Measurements from ENCODE around the gene SELENOK. TPM values are rescaled to one million over a fixed set of nuclear protein-coding genes. Genes with fewer than 3 reads are reported as not detected.

Gene SELENOK
- total RNA-seq, 1 experiment from 2014 or later, result 37.0 TPM

GRCh38 chr3:53890726-53891475 is 758 bp downstream of the SELENOK start:
- DNase-seq, result no peak
- H3K36me3 ChIP-seq, result no peaks in the 10 kb centered on the region; the same call in none of the 2 replicates
- no peaks in the 10 kb centered on the region for H3K27me3 ChIP-seq
- H3K9me3 ChIP-seq, result no peaks in the 10 kb centered on the region
- H3K4me3 ChIP-seq, result peak overlapping the region; percentile 90

- Histone ChIP-seq H3K27me3 (no peaks in the 10 kb centered on the region), H3K9me3 (no peaks in the 10 kb centered on the region), H3K36me3 (no peaks in the 10 kb centered on the region; the same call in none of the 2 replicates), H3K4me3 (no peak overlapping the region)
- DNase-seq, result no peak
Measured at GRCh38 chr3:53888232-53888631, 3.4 kb downstream of the SELENOK start.

GRCh38 chr3:53887446-53887845 is 4.2 kb downstream of the SELENOK start:
- H3K4me3 ChIP-seq, result no peak overlapping the region
- no peak for DNase-seq
- no peaks in the 10 kb centered on the region for H3K27me3 ChIP-seq

GRCh38 chr3:53885239-53885638 is 6.4 kb downstream of the SELENOK start:
- no peaks in the 10 kb centered on the region for H3K27me3 ChIP-seq
- no peak for DNase-seq
- H3K4me3 ChIP-seq, result no peak overlapping the region
- H3K9me3 ChIP-seq, result no peaks in the 10 kb centered on the region
- H3K36me3 ChIP-seq, result no peaks in the 10 kb centered on the region; the same call in none of the 2 replicates

More at GRCh38 chr3:53887446-53887845, 4.2 kb downstream of the SELENOK start:
- no peaks in the 10 kb centered on the region; the same call in none of the 2 replicates for H3K36me3 ChIP-seq
- H3K9me3 ChIP-seq, result no peaks in the 10 kb centered on the region

- Histone ChIP-seq H3K27me3 (no peaks in the 10 kb centered on the region), H3K36me3 (peaks cover 4% of the 10 kb centered on the region), H3K9me3 (no peaks in the 10 kb centered on the region), H3K4me3 (no peak overlapping the region)
- DNase-seq, result no peak
Measured at GRCh38 chr3:53884623-53885022, 7.0 kb downstream of the SELENOK start.

- DNase-seq, result no peak
- Histone ChIP-seq H3K9me3 (no peaks in the 10 kb centered on the region), H3K36me3 (peaks cover 13% of the 10 kb centered on the region), H3K4me3 (no peak overlapping the region), H3K27me3 (no peaks in the 10 kb centered on the region)
Measured at GRCh38 chr3:53883008-53883407, 8.7 kb downstream of the SELENOK start.

DNA sequence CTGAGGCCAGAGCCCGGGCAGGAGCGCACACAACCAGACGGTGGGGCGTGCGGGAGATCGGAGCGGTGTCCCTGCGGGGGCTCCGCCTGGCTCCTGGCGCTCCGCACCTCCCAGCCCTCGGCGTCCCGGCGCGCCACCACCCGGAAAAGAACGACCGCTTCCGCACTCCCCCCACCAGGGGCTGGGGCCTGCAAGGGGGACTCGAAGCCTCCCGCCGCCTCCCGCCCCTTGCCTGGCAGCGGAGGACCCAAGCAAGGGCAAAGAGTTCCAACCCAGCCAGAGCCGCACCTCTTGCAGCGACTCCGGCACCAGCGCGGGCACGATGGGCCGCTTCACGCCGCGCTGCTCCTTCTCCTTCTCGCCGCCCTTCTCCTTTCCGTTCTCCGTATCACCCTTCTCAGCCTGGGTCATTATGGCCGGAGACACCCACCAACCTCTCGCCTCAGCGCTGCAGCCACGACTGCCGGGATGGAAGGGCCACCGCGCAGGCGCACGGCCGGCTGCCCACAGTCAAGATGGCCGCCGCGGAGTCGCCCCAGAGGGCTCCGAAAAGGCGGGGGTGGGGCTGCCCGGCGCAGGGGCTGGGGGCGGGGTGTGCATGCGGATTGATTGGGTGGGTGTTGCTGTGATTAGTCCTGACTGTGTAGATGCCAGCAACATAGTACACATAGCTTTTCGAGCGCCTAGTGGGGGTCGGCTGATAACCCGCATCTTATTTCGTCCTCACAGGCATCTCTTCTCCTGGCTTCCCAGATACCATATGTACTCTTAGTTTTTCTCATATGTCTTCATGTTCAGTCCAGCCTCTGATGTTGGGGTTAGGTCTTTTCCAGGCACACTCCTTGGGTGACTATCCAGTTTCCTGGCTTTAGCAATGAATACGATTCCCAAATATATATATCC is 9.7 kb downstream of the SELENOK start, which contains the start of gene ACTR8:
Gene ACTR8, minus strand, starts transcription at position 462 of the 903 bp plus-strand sequence. Its CDS starts 51 bp downstream, at position 411.
- Histone ChIP-seq H3K27me3 (no peaks in the 10 kb centered on the region), H3K9me3 (no peaks in the 10 kb centered on the region), H3K4me3 (peak within 1 kb of the TSS; percentile 84), H3K36me3 (peaks cover 23% of the 10 kb centered on the region)
- DNase-seq, result peak; percentile 73

GRCh38 chr3:53880396-53881345 is 11.0 kb downstream of the SELENOK start:
- DNase-seq, result no peak
- H3K36me3 ChIP-seq, result peaks cover 25% of the 10 kb centered on the region
- no peaks in the 10 kb centered on the region for H3K27me3 ChIP-seq
- H3K4me3 ChIP-seq, result peak overlapping the region; percentile 84
- no peaks in the 10 kb centered on the region for H3K9me3 ChIP-seq

DNA sequence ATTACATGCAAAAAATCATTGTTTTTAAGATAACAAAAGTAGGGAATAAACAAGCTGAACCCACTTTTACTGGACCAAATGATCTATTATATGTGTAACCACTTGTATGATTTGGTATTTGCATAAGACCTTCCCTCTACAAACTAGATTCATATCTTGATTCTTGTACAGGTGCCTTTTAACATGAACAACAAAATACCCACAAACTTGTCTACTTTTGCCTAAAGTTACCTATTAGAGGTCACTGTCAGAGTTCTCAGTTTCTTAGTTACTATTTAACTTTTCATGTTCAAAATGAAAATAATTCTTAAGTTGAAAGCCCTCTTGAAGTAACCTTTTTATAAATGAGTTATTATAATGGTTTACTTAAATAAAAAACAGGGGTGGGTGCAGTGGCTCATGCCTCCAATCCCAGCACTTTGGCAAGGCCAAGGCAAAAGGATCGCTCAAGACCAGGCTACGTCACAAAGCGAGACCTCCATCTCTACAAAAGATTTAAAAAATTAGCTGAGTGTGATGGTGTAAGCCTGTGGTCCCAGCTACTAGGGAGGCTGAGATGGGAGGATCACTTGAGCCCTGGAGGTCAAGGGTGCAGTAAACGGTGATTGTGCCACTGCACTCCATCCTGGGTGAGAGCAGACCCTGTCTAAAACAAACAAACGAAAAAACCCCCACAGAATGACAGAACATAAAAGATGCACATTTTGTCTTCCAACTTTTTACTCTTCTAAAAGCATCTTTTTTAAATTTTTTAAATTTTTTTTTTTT is 25.7 kb downstream of the SELENOK start:
- H3K4me3 ChIP-seq, result no peak overlapping the region
- no peaks in the 10 kb centered on the region for H3K27me3 ChIP-seq
- no peaks in the 10 kb centered on the region for H3K36me3 ChIP-seq
- H3K9me3 ChIP-seq, result no peaks in the 10 kb centered on the region
- no peak for DNase-seq

DNA sequence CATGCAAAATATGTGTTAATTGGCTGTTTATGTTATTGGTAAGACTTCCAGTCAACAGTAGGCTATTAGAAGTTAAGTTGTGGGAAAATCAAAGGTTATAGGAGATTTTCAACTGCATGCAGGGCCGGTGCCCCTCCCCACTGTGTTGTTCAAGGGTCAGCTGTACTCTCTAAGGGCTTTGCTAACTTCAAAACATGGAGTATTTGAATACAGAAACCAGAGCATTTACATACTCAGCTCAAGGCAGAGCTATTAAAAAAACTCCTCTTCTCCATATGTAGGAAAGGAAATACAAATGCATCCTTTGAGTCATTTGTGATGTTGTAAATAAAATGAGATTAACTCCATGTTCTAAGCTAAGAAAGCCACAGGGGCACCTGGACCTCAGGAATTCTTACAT is 28.5 kb downstream of the SELENOK start:
- no peak overlapping the region for H3K4me3 ChIP-seq
- H3K36me3 ChIP-seq, result no peaks in the 10 kb centered on the region
- H3K9me3 ChIP-seq, result no peaks in the 10 kb centered on the region
- DNase-seq, result no peak
- H3K27me3 ChIP-seq, result no peaks in the 10 kb centered on the region

GRCh38 chr3:53862241-53862640 is 29.4 kb downstream of the SELENOK start:
- Histone ChIP-seq H3K36me3 (no peaks in the 10 kb centered on the region), H3K9me3 (no peaks in the 10 kb centered on the region), H3K27me3 (no peaks in the 10 kb centered on the region), H3K4me3 (no peak overlapping the region)
- no peak for DNase-seq

GRCh38 chr3:53860196-53860595 is 31.5 kb downstream of the SELENOK start:
- no peak overlapping the region for H3K4me3 ChIP-seq
- DNase-seq, result no peak
- no peaks in the 10 kb centered on the region for H3K9me3 ChIP-seq
- no peaks in the 10 kb centered on the region for H3K36me3 ChIP-seq
- H3K27me3 ChIP-seq, result no peaks in the 10 kb centered on the region

DNA sequence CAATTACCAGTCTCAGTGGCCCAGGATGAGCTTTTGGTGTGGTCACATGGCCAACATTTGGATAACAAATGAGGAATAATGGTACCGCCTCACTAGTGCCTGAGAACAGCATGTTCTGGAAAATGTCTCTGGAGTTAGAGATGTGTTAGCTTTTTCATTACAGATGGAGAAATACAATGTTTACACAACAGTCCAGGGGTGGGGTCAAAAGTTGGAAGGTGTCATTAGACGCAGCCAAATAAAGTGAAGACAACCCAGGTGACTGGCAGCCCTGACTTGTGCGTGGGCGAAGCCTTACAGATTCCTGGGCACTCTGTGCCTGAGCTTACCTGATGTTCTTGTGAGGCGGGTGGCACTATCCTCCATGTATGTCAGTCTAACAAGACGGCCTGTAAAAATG is 32.5 kb downstream of the SELENOK start:
- no peaks in the 10 kb centered on the region for H3K36me3 ChIP-seq
- DNase-seq, result no peak
- no peaks in the 10 kb centered on the region for H3K27me3 ChIP-seq
- no peak overlapping the region for H3K4me3 ChIP-seq
- no peaks in the 10 kb centered on the region for H3K9me3 ChIP-seq

GRCh38 chr3:53858096-53858741 is 33.4 kb downstream of the SELENOK start:
- no peak for DNase-seq
- Histone ChIP-seq H3K9me3 (no peaks in the 10 kb centered on the region), H3K36me3 (no peaks in the 10 kb centered on the region), H3K27me3 (no peaks in the 10 kb centered on the region), H3K4me3 (no peak overlapping the region)

- no peaks in the 10 kb centered on the region for H3K27me3 ChIP-seq
- DNase-seq, result no peak
- H3K9me3 ChIP-seq, result no peaks in the 10 kb centered on the region
- no peaks in the 10 kb centered on the region for H3K36me3 ChIP-seq
- H3K4me3 ChIP-seq, result no peak overlapping the region
Measured at GRCh38 chr3:53856964-53857363, 34.7 kb downstream of the SELENOK start.
